CD4-positive, alpha-beta T cell treated with Interleukin-4 for 1 hour (primary cell): ENCODE results near the gene AACS.
"Not testable (repeated sequence)": the region's sequence is repeated elsewhere in the genome, so short reads cannot be mapped to it uniquely, and the experiment has no call there.

Experiments
- DNase-seq, 2 donors: peaks; one replicate each; pipeline ENCODE4 v3.0.0-alpha.2; 2020 to 2022

Gene AACS

DNA sequence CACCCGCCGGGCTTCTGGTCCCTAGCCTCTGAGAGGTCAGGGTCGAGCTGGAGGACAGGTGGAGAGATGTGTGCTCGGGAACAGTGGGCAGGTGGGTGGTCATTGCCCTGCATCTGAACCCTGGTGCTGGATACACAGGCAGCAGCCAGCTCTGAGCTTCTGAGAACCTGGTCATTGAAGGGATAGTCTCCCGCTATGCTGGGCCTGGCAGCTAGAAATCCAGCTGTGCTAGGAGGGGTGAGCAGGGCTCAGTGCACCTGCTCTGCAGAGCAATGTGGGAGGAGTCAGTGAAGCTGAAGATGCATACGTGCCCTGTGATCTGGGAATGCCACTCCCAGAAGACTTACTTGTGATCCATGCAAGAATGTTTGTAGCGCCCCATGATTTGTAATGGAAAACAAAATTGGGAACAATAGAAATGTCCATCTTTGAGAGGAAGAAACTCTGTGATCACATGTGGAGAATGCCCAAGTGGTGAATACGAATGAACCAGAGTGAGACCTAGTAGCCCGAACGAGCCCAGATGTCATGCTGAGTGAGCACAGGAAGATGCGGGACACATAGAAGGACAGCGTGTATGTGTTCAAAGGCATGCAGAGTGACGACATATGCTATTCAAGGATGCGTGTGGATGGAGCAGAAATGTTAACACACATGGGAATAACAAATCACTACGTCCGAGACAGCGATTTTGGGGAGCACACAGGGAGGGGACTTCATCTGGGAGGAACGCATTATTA lies 63.4 kb downstream of the AACS start:
- DNase-seq = no peak

- DNase-seq = no peak
Measured at GRCh38 chr12:125129179-125129571, 63.9 kb downstream of the AACS start.

GRCh38 chr12:125129591-125130255 lies 64.5 kb downstream of the AACS start:
- DNase-seq = no peak

GRCh38 chr12:125131958-125132357 lies 66.7 kb downstream of the AACS start:
- DNase-seq = no peak

GRCh38 chr12:125132698-125133400 lies 67.6 kb downstream of the AACS start:
- no peak for DNase-seq

- no peak for DNase-seq
Measured at GRCh38 chr12:125133616-125134015, 68.4 kb downstream of the AACS start.

- no peak for DNase-seq
Measured at GRCh38 chr12:125134576-125134975, 69.3 kb downstream of the AACS start.

- no peak for DNase-seq
Measured at GRCh38 chr12:125135906-125136305, 70.7 kb downstream of the AACS start.

- DNase-seq = no peak
Measured at GRCh38 chr12:125136702-125137101, 71.5 kb downstream of the AACS start.

- DNase-seq = no peak
Measured at GRCh38 chr12:125137766-125138344, 72.6 kb downstream of the AACS start.

DNA sequence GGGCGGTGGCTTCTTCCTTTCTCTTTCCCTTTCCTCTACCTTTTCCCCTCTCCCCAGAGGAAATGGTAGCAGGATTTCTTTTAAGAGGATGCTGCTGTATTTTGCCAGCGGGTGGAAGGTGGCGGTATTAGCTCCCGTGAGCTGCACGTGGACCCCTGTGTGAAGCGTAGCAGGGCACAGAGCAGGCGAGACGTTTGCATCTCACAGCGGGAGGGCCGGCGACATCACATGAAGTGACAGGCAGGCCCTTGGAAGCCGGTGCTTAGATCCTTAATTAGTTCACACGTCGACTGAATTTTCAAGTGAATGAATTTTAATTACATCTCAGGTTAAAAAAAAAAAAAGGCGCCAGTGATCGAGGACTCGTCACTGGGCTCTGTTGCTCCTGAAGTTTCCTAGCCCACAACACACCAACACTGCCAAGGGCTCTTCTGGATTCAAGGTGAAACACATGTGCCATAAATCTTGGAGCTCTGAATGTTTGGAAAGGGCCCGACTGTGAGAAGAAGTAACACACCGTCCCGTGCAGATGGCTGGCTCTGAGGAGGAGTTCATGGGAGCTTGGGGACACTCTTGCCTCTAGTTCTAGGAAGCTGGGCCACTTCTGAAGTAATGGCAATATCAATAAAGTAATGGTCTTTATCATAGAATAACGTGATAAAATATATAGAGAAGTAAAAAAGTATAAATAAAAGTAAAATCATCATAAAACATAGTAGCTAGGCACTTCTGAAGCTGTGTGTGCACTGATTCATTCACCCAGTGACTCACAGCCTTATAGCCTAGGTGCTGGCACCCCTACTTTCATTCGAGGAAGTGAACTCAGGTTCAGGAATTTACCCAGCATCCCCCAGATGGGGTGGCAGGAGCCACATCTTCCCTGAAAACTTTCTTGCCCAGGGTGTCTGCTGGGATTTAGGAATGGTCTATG lies 75.3 kb downstream of the AACS start:
- DNase-seq = no peak

- DNase-seq = not testable (repeated sequence)
Measured at GRCh38 chr12:125141210-125141573, 76.0 kb downstream of the AACS start.

GRCh38 chr12:125142601-125143000 lies 77.4 kb downstream of the AACS start:
- DNase-seq = no peak

- no peak for DNase-seq
Measured at GRCh38 chr12:125143491-125143890, 78.3 kb downstream of the AACS start.

GRCh38 chr12:125145196-125145595 lies 80.0 kb downstream of the AACS start:
- DNase-seq = no peak

DNA sequence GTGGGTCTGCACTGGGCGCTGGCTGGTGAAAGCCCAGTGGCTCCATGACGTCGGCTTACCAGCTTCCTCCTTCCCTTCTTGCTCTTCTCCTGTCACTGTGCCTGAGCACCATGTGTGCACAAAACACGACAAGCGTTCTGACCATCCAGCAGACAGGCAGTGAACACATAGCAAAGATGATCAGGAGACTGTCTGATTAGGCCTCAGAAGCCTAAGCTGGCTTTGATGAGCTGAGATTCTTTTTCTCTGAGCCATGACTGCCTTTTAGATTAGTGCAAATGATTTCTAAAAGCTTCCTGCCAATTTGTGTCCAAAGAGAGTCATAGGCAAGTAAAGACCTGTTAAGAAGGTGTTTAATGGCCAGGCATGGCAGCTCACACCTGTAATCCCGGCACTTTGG lies 83.1 kb downstream of the AACS start:
- no peak for DNase-seq

GRCh38 chr12:125149160-125150108 lies 84.2 kb downstream of the AACS start:
- DNase-seq = peak in 1 of 2 donors; percentile 28

GRCh38 chr12:125151284-125151683 lies 86.0 kb downstream of the AACS start:
- no peak for DNase-seq

GRCh38 chr12:125152463-125152862 lies 87.2 kb downstream of the AACS start:
- no peak for DNase-seq

GRCh38 chr12:125155366-125155765 lies 90.1 kb downstream of the AACS start:
- no peak for DNase-seq

GRCh38 chr12:125157177-125157576 lies 91.9 kb downstream of the AACS start:
- DNase-seq = no peak
